HG03103 (cell line): ENCODE results near the gene RPLP2.

Source experiments
- ATAC-seq: cut with Tn5 transposase; IDR thresholded peaks from one replicate; pipeline ENCODE4 v1.9.1; 2021; ENCODE audit warnings: low read depth; ENCODE audit not compliant: unreplicated experiment

Gene RPLP2

GRCh38 chr11:833114-833791, 23.5 kb downstream of the RPLP2 start:
- ATAC-seq: no peak

GRCh38 chr11:833849-834311, 24.1 kb downstream of the RPLP2 start:
- no peak for ATAC-seq

DNA sequence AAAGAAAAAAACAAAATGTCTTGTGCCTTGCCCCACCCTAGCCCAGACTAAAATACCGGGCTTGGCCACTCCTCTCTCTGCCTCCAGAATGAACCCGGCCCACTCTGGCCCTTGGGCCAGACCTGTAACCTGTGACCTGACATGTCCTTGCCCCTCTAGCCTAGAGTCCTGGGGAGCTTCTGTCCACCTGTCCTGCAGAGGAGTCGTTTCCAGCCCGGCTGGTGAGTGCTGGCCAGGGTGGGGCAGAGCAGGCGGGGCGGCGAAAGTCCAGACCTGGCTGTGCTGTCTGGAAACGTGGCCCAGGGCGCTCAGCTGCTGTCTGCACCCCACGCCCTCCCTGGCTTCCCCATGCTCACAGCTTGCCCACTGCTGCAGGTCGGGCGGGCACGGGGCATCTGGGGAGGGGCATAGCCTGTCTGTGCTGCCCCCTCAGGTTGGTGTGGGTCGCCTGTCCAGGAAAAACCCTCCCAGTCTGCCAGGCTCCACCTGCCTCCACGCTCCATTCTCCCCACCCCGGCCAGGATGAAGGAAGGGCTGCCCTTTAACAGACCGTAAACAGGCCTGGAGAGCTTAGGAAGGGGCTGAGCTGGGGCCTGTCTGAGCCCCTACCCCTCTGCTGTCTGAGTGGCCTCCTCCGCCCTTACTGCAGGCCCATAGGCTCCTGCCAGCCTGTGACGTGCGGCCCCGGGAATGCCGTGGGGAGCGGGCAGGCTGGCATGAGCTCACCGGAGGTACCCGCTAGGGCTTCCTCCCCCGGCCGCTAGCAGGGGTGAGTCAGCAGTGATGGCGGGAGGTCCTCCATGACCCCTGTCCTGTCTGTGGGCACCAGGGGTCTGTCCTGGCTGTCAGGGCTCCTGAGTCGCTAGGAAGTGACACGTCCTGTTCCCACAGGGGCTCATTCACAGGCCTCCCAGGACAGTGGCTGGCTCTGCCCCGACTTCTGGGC, 24.9 kb downstream of the RPLP2 start:
- ATAC-seq: no peak

DNA sequence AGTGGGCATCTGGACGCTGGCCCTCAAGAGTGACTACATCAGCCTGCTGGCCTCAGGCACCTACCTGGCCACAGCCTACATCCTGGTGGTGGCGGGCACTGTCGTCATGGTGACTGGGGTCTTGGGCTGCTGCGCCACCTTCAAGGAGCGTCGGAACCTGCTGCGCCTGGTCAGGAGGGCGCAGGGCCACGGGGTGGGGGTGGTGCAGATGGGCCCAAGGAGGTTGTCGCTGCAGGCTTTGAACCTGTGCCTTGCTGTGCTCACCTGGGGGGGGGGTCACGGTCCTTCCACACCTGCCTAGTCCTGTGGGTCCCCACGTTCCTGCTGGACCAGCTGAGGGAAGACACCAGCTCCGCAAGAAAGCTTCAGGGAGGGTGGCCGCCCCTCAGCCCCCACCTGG, 26.5 kb downstream of the RPLP2 start:
- no peak for ATAC-seq

GRCh38 chr11:836700-837099, 26.9 kb downstream of the RPLP2 start:
- ATAC-seq: no peak

- ATAC-seq: no peak
Measured at GRCh38 chr11:837189-837989, 27.6 kb downstream of the RPLP2 start.

GRCh38 chr11:837990-838307, 28.2 kb downstream of the RPLP2 start:
- no peak for ATAC-seq

- ATAC-seq: no peak
Measured at GRCh38 chr11:838441-839279, 28.9 kb downstream of the RPLP2 start.

GRCh38 chr11:839280-839623, 29.5 kb downstream of the RPLP2 start:
- ATAC-seq: no peak

GRCh38 chr11:839875-840617, 30.3 kb downstream of the RPLP2 start:
- no peak for ATAC-seq

DNA sequence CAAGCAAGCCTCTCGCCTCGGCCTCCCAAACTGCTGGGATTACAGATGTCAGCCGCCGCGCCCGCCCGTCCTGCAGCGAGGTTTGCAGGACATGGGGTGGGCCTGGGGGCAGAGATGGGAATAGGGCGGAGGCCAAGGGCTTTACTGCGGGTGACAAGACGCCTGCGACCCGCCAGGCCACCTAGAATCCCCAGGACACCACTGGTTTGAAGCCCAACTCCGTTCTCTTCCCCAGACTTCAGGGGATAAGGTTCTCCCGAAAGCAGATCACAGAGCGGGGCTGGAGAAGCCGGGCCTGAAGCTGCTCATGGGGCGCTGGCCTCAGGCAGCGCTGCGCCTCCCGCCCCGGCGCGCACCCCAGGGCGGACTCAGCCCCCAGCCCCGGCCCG, 32.2 kb downstream of the RPLP2 start:
- ATAC-seq: peak; percentile 22

GRCh38 chr11:842370-843002, 32.7 kb downstream of the RPLP2 start, which contains the start of the genes POLR2L and TSPAN4:
TSS of gene POLR2L (minus strand) at chr11:842529. CDS start at chr11:842508, 21 bp downstream.
TSS of gene TSPAN4 (plus strand) at chr11:842852. CDS start at chr11:850305, 7,453 bp downstream.
- peak; percentile 45 for ATAC-seq

DNA sequence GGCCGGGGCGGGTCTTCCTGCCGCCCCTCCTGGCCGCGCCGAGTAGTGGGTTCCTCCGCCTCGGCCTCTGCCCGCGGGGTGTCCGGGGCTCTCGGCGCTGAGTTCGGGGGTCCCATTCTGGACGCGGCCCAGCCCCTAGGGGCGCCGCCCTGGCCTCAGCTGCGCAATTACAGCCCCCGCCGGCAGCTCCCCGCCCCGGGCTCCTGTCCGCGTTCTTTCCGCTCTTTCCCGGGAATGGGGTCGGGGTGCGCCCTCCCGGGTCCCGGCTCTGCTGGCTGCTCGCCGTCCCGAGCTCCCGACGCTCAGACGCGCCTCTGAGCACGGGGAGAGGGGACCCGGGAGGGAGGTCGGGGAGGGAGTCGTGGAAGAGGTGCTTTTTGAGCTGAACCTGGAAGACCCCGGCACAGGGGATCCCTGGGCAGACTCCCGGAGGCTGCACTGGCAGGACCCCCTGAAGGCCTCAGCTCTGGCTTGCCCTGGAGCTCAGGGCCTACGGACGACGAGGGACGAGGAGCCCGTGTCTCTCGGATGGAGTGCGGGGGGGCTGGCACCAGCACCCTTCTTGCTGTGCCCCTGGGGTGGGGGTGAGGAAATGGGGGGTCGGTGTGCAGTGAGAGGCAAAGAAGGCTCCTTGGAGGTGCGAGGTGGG, 33.4 kb downstream of the RPLP2 start:
- ATAC-seq: no peak

GRCh38 chr11:843818-844692, 34.3 kb downstream of the RPLP2 start:
- no peak for ATAC-seq

GRCh38 chr11:844693-845644, 35.2 kb downstream of the RPLP2 start:
- no peak for ATAC-seq

DNA sequence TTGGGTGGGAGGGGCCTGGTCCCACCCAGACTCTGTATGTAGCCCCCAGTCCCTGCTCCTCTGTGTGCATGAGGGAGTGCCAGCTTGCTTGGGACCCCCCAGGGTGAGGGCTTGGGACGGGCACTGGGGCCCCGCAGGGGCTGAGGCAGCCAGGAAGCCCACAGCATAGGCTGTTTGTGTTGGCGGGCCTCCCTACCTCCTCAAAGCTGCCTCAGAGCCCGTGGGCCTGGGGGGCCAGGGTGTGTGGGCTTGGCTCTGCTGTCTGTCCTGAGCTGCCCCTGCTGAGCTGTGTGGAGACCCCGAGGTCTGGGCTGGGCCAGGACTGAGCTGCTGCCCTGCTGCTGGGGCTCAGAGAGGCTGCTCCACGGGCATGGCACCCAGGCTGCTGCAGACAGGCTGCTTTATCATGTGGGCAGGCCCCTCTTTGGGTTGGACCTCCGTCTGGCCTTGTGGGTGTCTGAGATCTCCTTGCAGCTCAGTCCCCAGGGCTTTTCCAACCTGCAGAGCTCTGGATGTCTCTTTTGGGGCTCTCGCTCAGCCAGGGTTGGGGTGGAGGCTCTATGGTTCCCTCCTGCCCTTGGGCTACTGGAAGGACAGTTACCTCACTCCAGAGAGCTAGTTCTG, 36.2 kb downstream of the RPLP2 start:
- ATAC-seq: no peak
